Chondrocyte (in vitro differentiated cells): ENCODE results near the gene RASAL2. TPM values are rescaled to one million over a fixed set of nuclear protein-coding genes. Genes with fewer than 3 reads are reported as not detected.
A peak's percentile ranks its signal among the peaks of the same experiment; 100 is the strongest.
"Not testable (repeated sequence)": the region's sequence is repeated elsewhere in the genome, so short reads cannot be mapped to it uniquely, and the experiment has no call there.

Experiments
- DNase-seq: peaks from one replicate; pipeline ENCODE4 v3.0.0; 2021; ENCODE audit warnings: mixed read lengths, low spot score
- H3K27ac Mint-ChIP-seq: one replicate; pipeline ENCODE4 v1.8.0; 2021; ENCODE audit warnings: mild to moderate bottlenecking, moderate library complexity, mixed read lengths; ENCODE audit not compliant: unreplicated experiment
- H3K27me3 Mint-ChIP-seq: 2 replicates; pipeline ENCODE4 v1.8.0; 2021; ENCODE audit warnings: low read depth, mixed read lengths
- H3K36me3 Mint-ChIP-seq: 2 replicates; pipeline ENCODE4 v1.8.0; 2021; ENCODE audit warnings: low read depth, mixed read lengths
- H3K4me1 Mint-ChIP-seq: 2 replicates; pipeline ENCODE4 v1.8.0; 2021; ENCODE audit warnings: low read depth, mild to moderate bottlenecking, mixed read lengths
- H3K4me3 Mint-ChIP-seq: one replicate; pipeline ENCODE4 v1.8.0; 2021; ENCODE audit warnings: mild to moderate bottlenecking, moderate library complexity, mixed read lengths; ENCODE audit not compliant: unreplicated experiment
- H3K9me3 Mint-ChIP-seq: 2 replicates; pipeline ENCODE4 v1.8.0; 2021; ENCODE audit warnings: low read depth, mixed read lengths
- total RNA-seq: library from RNA; stranded (reverse); gene quantifications from 3 replicates; pipeline ENCODE4 v1.2.1, GENCODE V29; 2021
- TF ChIP-seq, protein P1 (sequence below): fragments of 200-600 bp; sonication (generic); IDR thresholded peaks from 2 replicates; pipeline ENCODE4 v1.5.0; 2021; ENCODE audit warnings: antibody characterized with exemption, mild to moderate bottlenecking, moderate library complexity

Gene RASAL2
- total RNA-seq, 1 donor from 2014 or later = 40.1 TPM

DNA sequence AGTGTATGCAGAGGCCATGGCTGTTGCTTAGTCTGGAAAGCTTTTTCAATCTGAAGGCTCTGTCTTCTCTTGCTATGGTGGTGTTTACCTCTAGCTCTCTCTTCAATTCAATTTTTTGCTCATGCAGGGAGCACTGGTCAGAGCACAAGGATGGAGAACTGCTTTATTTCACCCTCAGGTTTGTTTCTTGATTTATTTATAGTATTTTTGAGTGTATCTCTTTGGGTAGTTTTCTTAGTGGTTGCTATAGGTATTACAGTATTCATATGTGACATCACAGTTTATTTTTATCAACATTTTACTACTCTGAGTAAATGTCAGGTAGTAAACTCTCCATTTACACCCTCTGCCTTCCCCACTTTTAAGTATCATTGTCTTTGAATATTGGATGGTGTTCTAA lies 147.9 kb downstream of the RASAL2 start:
- TF ChIP-seq, protein P1, sequence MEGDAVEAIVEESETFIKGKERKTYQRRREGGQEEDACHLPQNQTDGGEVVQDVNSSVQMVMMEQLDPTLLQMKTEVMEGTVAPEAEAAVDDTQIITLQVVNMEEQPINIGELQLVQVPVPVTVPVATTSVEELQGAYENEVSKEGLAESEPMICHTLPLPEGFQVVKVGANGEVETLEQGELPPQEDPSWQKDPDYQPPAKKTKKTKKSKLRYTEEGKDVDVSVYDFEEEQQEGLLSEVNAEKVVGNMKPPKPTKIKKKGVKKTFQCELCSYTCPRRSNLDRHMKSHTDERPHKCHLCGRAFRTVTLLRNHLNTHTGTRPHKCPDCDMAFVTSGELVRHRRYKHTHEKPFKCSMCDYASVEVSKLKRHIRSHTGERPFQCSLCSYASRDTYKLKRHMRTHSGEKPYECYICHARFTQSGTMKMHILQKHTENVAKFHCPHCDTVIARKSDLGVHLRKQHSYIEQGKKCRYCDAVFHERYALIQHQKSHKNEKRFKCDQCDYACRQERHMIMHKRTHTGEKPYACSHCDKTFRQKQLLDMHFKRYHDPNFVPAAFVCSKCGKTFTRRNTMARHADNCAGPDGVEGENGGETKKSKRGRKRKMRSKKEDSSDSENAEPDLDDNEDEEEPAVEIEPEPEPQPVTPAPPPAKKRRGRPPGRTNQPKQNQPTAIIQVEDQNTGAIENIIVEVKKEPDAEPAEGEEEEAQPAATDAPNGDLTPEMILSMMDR = peak; percentile 65
- no peaks in the 10 kb centered on the region for H3K9me3 Mint-ChIP-seq
- DNase-seq = no peak
- H3K27me3 Mint-ChIP-seq = no peaks in the 10 kb centered on the region
- H3K36me3 Mint-ChIP-seq = no peaks in the 10 kb centered on the region
- no peak overlapping the region for H3K4me3 Mint-ChIP-seq
- peaks cover 52% of the 10 kb centered on the region for H3K4me1 Mint-ChIP-seq
- peak overlapping the region; percentile 64 for H3K27ac Mint-ChIP-seq

DNA sequence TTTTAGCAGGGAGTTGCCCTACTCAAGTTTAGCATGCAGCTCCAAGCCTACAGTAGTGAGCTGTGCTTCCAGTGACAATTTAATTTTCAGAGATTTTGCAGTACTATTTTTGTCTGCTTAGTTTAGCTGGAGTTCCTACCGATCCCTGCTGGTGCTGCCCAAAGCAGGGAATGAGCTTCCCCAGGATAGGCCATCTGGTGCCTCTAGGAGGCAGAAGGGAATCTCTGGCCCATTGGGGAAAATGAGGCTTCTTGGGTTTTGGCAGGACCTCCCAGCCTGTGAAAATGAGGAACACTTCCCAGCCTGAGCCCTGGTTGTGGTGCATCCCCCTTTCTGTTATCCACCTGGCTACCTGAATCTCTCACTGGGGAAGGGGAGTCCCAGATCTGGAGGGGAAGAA lies 149.2 kb downstream of the RASAL2 start:
- DNase-seq = no peak
- Mint-ChIP-seq H3K9me3 (peaks cover 12% of the 10 kb centered on the region), H3K4me1 (peaks cover 46% of the 10 kb centered on the region)

DNA sequence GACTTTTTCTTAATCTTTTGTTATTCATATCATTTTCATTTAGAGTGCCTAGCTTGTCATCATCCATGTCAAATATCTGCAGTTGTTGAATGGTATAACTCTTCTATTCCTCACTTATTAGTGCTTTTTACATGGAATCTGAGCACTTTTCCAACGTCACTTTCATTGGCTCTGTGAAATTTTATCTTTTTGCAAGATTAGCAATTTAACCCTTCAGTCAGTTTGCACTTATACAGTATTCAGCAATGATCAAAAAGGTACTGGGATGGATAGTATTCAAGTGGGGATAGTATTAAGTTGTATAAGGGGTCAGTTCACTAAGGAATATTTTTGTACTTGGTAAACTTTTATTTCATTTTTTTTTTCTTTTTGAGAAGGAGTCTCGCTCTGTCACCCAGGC lies 150.0 kb downstream of the RASAL2 start:
- no peak overlapping the region for H3K27ac Mint-ChIP-seq
- no peak overlapping the region for H3K4me3 Mint-ChIP-seq
- H3K4me1 Mint-ChIP-seq = peaks cover 39% of the 10 kb centered on the region

More for the DNA sequence above, 149.2 kb downstream of the RASAL2 start:
- TF ChIP-seq, protein P1 = no peak
- peaks cover 11% of the 10 kb centered on the region for H3K36me3 Mint-ChIP-seq
- no peak overlapping the region for H3K4me3 Mint-ChIP-seq
- no peak overlapping the region for H3K27ac Mint-ChIP-seq
- H3K27me3 Mint-ChIP-seq = no peaks in the 10 kb centered on the region

DNA sequence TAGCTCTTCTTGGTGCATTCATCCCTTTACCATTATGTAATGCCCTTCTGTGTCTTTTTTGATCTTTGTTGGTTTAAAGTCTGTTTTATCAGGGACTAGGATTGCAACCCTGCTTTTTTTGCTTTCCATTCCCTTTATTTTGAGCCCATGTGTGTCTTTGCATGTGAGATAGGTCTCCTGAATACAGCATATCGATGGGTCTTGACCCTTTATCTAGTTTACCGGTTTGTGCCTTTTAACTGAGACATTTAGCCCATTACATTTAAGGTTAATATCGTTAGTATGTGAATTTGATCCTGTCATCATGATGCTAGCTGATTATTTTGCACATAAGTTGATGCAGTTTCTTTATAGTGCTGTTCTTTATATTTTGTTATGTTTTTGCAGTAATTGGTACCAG lies 154.4 kb downstream of the RASAL2 start:
- Mint-ChIP-seq H3K36me3 (peaks cover 23% of the 10 kb centered on the region), H3K9me3 (peaks cover 23% of the 10 kb centered on the region)
- not testable (repeated sequence) for H3K27ac Mint-ChIP-seq, H3K4me3 Mint-ChIP-seq, DNase-seq, H3K4me1 Mint-ChIP-seq, H3K27me3 Mint-ChIP-seq

More for the DNA sequence above, 150.0 kb downstream of the RASAL2 start:
- DNase-seq = no peak
- TF ChIP-seq, protein P1 = no peak
- Mint-ChIP-seq H3K9me3 (peaks cover 15% of the 10 kb centered on the region), H3K27me3 (no peaks in the 10 kb centered on the region), H3K36me3 (peaks cover 14% of the 10 kb centered on the region)

DNA sequence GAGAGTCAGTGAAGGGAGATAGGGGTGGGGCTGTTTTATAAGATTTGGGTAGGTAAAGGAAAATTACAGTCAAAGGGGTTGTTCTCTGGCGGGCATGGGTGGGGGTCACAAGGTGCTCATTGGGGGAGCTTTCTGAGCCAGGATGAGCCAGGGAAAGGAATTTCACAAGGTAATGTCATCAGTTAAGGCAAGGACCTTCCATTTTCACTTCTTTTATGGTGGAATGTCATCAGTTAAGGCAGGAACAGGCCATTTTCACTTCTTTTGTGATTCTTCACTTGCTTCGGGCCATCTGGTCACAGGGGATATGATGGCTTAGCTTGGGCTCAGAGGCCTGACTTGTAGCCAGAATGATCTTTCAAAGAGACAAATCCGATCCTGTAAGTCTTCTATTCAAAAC lies 159.7 kb downstream of the RASAL2 start:
- H3K4me3 Mint-ChIP-seq, DNase-seq, H3K4me1 Mint-ChIP-seq, H3K27me3 Mint-ChIP-seq, H3K27ac Mint-ChIP-seq: not testable (repeated sequence)
- Mint-ChIP-seq H3K36me3 (peaks cover 18% of the 10 kb centered on the region), H3K9me3 (peaks cover 19% of the 10 kb centered on the region)

DNA sequence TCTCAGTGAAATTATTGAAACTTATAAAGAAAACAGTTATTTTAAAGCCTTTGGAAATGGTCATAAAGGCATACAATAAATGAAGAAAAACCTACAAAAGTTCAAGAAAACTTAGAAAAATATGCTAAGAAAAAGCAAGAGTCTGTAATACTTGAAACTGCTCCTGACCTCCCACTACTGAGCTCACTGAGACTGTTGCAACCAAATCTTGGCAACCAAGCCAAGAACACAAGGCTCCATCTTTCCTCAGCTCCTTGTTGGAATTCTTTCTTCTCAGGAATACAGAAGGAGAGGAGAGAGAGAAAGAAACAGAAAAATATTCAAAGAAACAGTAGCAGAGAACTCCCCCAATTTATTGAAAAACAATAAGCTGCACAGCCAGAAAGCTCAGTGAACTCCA lies 160.5 kb downstream of the RASAL2 start:
- Mint-ChIP-seq H3K27me3 (no peaks in the 10 kb centered on the region), H3K36me3 (peaks cover 12% of the 10 kb centered on the region), H3K4me1 (peaks cover 14% of the 10 kb centered on the region), H3K9me3 (peaks cover 15% of the 10 kb centered on the region), H3K4me3 (no peak overlapping the region), H3K27ac (no peak overlapping the region)
- no peak for DNase-seq
- TF ChIP-seq, protein P1 = no peak
